HG03457 (cell line): ENCODE results near the gene RASGRP3.
A peak's percentile ranks its signal among the peaks of the same experiment; 100 is the strongest.
"Not testable (repeated sequence)": the region's sequence is repeated elsewhere in the genome, so short reads cannot be mapped to it uniquely, and the experiment has no call there.

Experiments used
- ATAC-seq: cut with Tn5 transposase; IDR thresholded peaks from one replicate; pipeline ENCODE4 v1.9.1; 2021; ENCODE audit warnings: moderate number of reproducible peaks; ENCODE audit not compliant: unreplicated experiment

RASGRP3 gene, protein sequence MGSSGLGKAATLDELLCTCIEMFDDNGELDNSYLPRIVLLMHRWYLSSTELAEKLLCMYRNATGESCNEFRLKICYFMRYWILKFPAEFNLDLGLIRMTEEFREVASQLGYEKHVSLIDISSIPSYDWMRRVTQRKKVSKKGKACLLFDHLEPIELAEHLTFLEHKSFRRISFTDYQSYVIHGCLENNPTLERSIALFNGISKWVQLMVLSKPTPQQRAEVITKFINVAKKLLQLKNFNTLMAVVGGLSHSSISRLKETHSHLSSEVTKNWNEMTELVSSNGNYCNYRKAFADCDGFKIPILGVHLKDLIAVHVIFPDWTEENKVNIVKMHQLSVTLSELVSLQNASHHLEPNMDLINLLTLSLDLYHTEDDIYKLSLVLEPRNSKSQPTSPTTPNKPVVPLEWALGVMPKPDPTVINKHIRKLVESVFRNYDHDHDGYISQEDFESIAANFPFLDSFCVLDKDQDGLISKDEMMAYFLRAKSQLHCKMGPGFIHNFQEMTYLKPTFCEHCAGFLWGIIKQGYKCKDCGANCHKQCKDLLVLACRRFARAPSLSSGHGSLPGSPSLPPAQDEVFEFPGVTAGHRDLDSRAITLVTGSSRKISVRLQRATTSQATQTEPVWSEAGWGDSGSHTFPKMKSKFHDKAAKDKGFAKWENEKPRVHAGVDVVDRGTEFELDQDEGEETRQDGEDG

DNA sequence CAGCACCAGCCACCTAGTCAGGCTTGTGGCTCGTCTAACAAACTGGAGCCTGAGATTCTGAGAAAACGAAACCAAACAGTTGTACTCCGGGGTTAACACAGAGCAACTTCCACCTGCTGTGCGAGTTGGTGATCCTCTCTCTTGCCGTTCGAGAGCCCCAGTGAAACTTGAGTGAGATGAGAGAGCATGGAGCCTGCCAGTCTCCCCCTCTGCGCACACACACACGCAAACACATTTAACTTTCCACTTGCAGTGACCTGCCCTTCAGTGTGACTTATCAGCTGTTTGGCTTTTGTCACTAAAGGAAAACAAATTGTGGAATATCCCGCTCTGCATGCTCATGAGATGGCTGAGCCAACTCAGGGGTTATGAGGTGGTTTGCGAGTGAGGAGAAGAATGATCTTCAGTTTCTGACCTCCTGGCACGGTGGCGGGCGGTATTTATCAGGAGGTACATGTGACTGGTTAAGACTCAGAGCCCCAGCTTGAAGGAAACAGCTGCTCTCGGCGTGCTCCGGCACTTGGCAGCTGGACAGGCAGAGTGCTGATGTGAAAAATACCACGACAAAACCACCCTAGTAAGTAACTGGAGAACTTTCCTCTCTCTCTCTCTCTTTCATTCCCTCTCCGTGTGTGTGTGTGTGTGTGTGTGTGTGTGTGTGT, at the start of gene RASGRP3:
TSS of gene RASGRP3 (plus strand) at position 519 of the 662 bp plus-strand sequence. CDS start 38,488 bp downstream, outside the sequence.
- peak; percentile 51 for ATAC-seq

DNA sequence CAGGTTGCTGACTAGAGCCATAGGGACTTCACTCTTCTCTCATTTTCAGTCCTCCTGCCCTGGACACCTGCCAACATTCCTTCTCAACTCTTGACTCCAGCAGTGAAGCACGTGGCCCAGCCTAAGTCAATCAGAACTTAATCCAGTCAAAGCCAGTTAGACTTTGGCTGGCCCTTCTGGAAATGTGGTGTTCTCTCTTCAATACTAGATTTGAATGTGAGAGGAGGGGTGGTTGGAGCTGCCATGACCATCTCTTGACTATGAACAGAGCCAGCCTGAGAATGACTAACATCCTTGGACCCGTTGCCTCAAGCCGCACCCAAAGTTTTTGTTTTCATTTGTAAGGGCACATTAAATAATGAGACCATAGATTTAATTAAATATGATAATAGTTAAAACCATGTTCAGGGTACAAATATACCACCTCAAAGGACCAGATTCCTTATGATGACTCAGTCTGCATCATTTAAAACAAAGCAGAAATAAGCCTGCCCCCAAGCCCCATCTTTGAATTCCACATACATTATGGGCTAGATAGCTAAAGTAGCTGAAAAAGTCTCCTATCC, 49.7 kb upstream of the RASGRP3 start:
- no peak for ATAC-seq

DNA sequence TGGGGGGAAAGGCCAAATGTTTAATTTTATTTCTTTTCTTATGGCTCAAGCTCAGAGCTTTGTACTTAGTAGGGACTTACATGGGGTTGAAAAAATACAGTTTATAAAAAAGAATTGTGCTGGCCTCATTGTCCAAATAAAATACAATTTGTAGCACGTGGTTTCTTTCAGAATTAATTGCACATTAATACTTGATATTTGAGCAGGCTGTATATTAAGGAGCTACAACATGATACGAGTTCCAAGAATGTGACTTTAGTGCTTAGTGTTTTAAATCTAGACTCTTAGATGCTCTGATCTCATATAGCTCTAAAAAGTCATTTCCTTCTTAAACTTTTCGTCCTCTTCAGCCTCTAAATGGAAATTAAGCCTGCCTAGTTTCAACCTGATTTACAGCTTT, 46.4 kb upstream of the RASGRP3 start:
- no peak for ATAC-seq

DNA sequence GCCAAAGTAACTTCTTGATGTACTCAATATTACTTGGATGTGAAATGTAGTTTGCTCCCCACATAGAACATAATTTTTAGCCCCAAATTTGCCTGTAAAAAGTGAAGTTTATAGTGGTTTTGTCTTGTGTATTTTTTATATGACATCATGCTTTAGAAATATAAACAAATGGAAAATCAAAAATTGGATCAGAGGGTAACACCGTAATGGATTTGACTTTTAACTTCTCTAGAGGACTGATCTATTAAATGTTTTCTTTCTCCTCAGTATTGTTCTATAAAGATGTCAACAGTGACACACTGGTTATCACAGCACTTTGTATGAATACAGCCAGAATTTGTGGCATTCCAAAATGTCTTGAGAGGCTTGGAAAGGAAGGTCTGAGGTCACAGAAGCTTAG, 45.6 kb upstream of the RASGRP3 start:
- no peak for ATAC-seq

DNA sequence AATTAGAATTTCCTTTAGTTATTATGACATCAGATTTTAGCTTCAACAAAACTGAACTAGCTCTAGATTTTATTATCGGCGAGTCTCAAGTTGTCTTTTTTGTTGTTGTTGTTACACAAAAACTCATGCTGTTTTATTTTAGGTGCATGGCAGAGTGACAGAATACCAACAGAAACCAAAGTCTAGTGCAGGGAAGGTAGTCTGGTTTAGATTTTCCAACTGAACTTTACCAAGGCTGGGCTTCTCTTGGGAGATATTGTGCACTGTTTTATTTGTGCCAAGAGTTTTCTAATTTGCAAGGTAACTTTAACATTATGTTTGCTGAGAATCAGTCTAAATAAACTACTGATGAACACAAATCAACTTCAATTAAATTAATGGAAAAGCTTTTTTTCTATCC, 43.6 kb upstream of the RASGRP3 start:
- ATAC-seq = no peak

DNA sequence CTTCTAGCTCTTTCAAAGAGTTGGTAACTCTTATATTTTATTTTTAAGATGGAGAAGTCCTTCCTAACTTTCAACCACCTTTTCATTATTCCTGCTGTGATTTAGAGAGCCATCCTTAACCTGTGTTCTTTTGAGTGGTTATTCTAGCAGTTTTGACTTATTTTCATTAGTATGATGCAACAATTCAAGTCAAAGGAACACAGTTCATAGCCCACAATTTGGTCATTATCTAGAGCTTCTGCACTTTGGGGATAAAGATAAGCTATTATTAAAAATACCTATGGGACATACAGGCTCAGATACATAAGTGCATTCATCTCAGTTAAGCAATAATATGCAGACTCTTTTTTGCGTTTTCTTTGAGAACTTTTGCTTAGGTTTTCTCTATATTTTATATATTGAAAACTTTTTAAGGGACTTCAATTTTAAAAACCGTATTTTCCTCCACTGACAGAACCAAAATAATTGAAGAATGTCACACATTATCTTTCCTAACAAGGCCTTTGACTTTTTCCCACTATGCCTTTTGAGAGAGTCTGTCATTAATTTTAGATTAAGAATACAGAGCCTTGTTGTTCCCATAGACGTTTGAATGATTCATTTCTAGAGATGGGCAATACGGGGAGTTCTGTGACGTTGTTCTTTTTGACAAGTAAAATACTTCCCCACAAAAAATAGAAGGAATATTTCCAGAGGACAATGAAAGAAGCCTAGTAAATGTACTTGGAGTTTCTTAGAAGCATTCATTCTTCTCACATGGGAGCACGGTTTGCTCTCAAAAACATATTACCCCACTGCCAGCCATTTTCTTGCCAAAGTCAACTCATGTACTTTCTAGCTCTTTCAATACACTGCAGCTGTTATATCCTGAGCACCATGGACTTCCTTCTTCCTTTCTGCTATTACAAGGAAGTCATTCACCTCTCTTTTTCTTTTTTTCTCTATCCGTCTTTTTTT, 42.9 kb upstream of the RASGRP3 start:
- no peak for ATAC-seq

DNA sequence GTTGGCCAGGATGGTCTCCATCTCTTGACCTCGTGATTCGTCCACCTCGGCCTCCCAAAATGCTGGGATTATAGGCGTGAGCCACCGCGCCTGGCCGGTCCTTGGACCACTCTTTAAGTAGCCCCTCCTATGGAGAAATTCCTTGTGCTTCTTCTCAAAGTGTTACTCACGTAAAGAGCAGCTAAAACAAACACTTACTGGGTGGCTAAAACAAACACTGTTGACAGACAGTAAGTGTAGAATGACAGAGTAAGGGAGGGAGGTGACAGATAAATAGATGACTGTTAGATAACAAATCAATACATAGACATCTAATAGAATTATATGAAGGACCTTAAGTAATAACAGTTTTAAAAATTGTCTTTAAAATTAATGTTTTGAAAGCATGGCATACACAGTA, 40.9 kb upstream of the RASGRP3 start:
- ATAC-seq = no peak

DNA sequence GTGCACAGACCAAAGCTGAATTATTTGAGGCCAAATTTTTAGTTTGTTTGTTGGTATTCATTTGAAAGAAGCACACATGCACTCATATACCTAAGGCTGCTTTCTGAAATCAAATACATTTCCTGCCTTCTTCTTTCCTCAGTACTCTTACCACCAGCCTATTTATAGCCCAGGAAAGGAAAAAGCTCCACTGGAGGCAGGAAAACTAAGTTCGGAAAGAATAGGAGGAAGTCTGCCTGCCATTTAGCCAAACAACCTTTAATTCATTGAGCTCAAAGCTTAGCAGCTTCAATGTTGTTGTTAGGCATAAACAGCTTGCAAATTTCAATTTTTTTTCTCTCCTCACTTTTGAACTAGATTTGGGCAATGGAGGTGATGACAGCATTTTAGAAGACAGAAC, 40.4 kb upstream of the RASGRP3 start:
- ATAC-seq = no peak

DNA sequence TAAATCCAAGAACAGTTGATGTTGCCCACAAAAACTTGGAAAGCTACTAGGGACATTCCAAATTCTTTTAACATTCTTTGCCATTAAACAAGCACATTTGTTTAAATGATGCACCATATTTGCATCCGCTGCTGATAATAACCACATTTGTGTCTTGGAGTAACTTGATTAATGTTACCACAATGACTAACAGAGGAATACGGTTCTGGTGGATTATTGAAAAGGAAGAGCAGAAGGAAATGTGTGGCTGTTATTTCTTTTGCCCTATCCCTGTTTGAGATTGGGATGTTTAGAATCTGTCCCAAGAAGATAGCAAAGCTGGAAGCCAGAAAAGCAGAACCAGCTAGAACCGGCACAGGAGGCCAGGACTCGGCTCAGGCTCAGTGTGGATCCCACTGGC, 39.2 kb upstream of the RASGRP3 start:
- ATAC-seq = no peak

DNA sequence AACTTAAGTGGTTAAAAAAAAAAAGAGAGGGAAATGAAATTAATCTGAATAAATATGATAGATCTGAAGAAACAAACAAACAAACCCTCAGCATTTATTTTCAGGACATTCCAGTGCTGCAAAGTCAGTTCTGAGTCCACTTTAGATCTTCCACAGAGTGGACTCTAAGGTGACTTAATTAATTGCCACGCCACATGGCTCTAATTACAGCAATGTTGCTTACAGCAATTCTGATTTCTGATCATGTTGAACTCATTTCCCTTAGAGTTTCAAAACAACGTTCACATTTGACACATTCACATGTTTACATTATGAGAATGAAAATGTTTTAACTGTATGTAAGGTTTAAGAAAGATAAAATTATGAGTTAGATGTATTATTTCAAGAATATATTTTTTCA, 38.6 kb upstream of the RASGRP3 start:
- ATAC-seq = no peak

DNA sequence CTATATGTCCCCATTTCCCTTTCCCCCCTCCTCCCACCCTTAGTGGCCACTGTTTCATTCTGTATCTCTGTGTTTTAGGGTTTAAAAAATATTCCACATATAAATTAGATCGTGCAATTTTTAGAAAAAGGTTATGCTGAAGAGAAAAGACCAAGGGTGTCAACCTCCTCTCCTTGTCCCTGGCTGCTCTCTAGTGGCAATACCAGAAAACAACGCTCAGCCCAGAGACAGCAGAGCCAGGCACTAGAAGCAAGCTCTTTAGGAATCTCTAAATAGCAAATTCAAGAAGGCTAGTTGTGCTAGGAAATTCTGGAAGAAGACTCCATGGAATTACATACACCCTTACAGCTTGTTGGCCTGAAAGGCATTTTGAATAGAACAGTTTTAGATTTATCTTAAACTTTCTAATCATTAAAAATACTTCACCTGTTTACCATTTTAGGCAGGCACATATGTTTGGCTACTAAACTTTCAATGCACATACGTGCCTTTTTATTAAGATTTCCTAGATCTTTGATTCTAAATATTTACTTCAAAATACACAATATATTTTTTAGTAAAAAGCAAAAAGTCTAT, 35.1 kb upstream of the RASGRP3 start:
- peak; percentile 68 for ATAC-seq

DNA sequence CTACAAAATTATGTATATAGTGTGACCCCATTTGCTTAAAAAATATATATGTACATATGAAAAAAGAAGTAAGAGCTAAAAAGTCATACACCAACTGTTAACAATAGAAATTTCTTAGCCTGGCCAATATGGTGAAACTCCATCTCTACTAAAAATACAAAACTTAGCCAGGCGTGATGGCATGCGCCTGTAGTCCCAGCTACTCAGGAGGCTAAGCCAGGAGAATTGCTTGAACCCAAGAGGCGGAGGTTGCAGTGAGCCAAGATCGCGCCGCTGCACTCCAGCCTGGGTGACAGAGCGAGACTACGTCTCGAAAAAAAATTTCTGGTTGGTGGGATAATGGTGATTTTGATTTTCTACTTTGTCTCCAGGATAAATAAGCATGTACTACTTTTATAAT, 34.4 kb upstream of the RASGRP3 start:
- not testable (repeated sequence) for ATAC-seq

DNA sequence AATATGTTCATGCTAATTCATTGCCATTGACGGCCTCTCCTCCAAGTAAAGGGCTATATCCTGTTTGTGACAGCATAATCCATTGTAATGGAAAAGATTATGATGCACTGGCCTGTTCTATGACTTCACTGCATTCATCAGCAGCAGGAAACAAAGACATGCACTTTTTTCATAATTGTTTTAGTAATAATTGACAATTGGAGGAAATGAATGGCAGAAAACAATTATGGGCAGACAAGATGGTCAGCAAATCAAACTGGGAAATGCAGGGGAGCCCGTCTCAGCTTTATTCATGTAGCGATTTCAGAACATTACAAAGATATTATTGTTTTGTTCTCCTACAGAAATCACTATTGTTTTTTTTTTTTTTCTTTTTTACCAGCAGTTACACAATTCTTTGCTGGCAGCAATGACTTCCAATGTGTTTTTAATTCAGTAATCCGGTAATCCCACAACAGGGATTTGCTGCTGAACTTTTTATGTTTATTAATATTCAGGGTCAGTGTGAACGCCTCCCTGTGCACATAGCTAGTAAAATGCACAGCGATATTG, 33.8 kb upstream of the RASGRP3 start:
- no peak for ATAC-seq

DNA sequence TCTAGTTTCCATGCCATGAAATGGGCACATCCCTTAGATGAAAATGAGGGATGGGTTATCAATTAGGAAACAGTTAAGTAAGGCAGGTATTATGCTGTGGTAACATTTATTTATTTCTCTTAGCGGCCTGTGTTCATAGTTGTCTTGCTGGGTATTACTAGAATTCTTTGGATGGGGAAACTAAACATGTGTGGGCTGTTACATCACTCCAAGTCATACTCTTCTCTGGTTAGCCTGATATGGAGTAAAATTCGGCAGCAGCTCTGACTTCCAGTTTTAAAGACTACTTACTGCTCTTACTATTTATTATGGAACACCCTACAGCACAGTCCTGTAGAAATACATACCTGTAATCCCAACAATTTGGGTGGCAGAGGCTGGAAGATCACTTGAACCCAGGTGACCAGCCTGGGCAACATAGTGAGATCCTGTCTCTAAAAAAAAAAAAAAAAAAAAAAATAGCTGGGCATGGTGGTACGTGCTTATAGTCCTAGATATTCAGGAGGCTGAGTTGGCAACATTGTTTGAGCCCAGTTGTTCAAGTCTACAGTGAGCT, 33.1 kb upstream of the RASGRP3 start:
- ATAC-seq = no peak

DNA sequence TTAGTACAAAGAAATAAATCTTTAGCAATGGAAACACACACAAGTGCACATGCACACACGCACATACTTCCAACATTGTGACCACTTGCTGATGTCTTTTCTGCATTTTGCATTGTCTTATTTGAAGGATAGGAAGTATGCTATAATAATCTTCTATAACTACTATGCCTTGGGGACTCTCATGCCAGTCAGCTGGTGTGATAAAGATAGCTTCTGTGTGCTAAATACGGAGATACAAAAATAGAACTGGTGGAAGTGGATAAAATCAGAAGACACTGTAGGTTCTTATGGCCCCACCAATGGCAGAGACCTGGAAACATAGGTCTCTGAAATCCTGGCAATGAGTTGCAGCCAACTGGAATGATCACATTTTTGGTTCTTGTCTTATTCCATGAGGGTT, 31.5 kb upstream of the RASGRP3 start:
- no peak for ATAC-seq

DNA sequence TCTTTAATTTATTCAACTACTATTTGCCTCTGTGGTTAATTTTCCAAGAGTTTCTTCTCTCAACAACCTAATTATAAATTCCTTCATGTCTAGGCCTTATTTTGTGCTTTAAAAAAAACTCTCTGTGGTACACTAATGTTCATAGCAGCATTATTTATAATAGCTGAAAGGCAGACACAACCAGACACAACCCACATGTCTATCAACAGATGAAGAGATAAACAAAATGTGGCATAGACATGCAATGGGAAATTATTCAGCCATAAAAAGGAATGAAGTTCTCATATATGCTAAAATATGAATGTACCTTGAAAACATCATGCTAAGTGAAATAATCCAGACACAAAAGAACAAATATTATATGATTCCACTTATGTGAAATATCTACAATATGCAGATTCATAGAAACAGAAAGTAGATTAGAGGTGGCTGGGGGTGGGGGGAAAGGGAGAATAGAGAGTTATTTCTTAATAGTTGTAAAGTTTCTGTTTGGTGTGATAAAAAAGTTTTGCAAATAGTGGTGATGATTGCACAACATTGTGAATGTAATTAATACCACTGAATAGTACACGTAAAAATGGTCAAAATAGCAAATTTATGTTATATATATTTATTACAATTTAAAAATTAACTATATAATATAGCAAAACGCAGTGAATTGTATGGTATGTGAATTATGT, 28.1 kb upstream of the RASGRP3 start:
- no peak for ATAC-seq

DNA sequence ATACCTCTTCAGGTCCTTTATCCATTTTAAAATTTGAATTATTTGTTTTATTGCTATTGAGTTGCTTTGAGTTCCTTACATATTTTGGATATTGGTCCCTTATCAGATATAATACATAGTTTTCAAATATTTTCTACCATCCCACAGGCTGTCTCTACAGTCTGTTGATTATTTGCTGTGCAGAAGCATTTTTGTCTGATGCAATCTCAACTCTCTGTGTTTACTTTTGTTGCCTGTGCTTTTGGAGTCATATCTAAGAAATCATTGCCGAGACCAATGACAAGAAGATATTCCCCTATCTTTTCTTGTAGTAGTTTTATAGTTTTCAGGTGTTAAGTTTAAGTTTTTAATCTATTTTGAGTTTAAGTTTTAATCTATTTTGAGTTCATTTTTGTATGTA, 25.2 kb upstream of the RASGRP3 start:
- ATAC-seq = no peak

DNA sequence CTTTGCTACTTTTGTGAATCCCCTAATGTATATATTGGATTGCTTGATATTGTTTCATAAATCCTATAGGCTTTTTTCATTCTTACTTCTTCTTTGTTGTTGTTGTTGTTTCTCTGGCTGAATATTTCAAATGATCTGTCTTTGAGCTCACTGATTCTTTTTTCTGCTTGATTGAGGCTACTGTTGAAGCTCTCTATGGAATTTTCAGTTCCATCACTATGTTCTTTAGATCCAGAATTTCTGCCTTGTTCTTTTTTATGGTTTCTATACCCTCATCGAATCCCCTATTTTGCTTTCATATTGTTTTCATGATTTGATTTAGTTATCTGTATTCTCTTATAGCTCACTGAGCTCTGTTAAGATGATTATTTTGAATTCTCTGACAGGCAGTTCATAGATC, 24.6 kb upstream of the RASGRP3 start:
- ATAC-seq = no peak

DNA sequence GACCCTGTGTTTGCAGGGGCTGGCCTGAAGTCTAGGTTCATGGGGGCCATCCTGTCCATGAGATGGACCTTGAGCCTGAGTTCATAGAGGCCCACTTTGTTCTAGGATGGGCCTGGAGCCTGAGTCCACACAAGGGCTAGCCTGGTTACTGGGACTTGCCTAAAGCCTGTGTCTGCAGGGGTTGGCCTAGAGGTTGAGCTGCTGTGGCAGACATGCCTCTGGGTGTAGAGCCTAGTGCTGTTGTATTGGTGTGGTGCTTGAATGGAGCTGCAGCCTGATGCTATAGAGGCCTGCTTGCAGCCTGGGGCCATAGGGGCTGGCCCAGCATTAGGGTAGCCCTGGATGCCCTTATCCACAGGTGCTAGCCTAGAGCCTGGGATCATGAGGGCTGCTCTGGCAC, 23.9 kb upstream of the RASGRP3 start:
- no peak for ATAC-seq
